Activated T-helper 1 cell treated with anti-CD3 and anti-CD28 coated beads, Interleukin-12 subunit alpha, Interleukin-12 subunit beta, Interleukin-2, Interleukin-4 antibody, amounts not matched to agents 30 ng/mL and 10 ng/mL and 1 ng/mL, durations not matched to agents 14 hours and 24 hours and 36 hours (primary cell): ENCODE data around the gene OR4L1. TPM values are rescaled to one million over a fixed set of nuclear protein-coding genes. Genes with fewer than 3 reads are reported as not detected.
"Not testable (repeated sequence)": the region's sequence is repeated elsewhere in the genome, so short reads cannot be mapped to it uniquely, and the experiment has no call there.

Experiments
- DNase-seq: peaks from one replicate; pipeline ENCODE4 v3.0.0; 2021; ENCODE audit warnings: low spot score
- H3K27ac Mint-ChIP-seq: one replicate; pipeline ENCODE4 v1.8.0; 2021; ENCODE audit warnings: mild to moderate bottlenecking, mixed read lengths
- H3K27me3 Mint-ChIP-seq: one replicate; pipeline ENCODE4 v1.8.0; 2022; ENCODE audit warnings: mild to moderate bottlenecking, moderate library complexity, mixed read lengths; ENCODE audit not compliant: insufficient read depth
- H3K36me3 Mint-ChIP-seq: one replicate; pipeline ENCODE4 v1.8.0; 2021; ENCODE audit warnings: low read depth, mixed read lengths
- H3K4me1 Mint-ChIP-seq: one replicate; pipeline ENCODE4 v1.8.0; 2021; ENCODE audit warnings: low read depth, mixed read lengths
- H3K4me3 Mint-ChIP-seq: one replicate; pipeline ENCODE4 v1.8.0; 2021; ENCODE audit warnings: mild to moderate bottlenecking, moderate library complexity, mixed read lengths
- H3K9me3 Mint-ChIP-seq: one replicate; pipeline ENCODE4 v1.8.0; 2021; ENCODE audit warnings: mixed read lengths
- intact Hi-C: fragments of 100-400 bp; cut with micrococcal nuclease; formaldehyde crosslinking; loops from one replicate; pipeline ENCODE4 v1.15.1; 2024
- total RNA-seq: library from RNA; stranded (reverse); gene quantifications from 2 replicates; pipeline ENCODE4 v1.2.3, GENCODE V29; 2022

OR4L1 gene
- not detected in 2 replicates for total RNA-seq

- Mint-ChIP-seq H3K4me3 (no peak within 1 kb of the TSS), H3K36me3 (no peaks in the 10 kb centered on the region), H3K9me3 (no peaks in the 10 kb centered on the region), H3K4me1 (no peaks in the 10 kb centered on the region), H3K27ac (no peak within 1 kb of the TSS), H3K27me3 (no peaks in the 10 kb centered on the region)
- intact Hi-C loops, result no loop called here
- no peak for DNase-seq
Observed at GRCh38 chr14:20059745-20060144, at the start of gene OR4L1. Gene OR4L1, plus strand, starts transcription at chr14:20060045. Its CDS starts 0 bp downstream, at chr14:20060045.

- no peak within 1 kb of the TSS for H3K27ac Mint-ChIP-seq
- no peaks in the 10 kb centered on the region for H3K4me1 Mint-ChIP-seq
- no peak within 1 kb of the TSS for H3K4me3 Mint-ChIP-seq
- DNase-seq, result no peak
- H3K9me3 Mint-ChIP-seq, result no peaks in the 10 kb centered on the region
- H3K27me3 Mint-ChIP-seq, result no peaks in the 10 kb centered on the region
- H3K36me3 Mint-ChIP-seq, result no peaks in the 10 kb centered on the region
- intact Hi-C loops, result no loop called here
Observed at GRCh38 chr14:20019257-20019865, 40.5 kb upstream of the OR4L1 start, which contains the start of gene OR4K14. Gene OR4K14, minus strand, starts transcription at chr14:20019307. Its CDS starts 4,114 bp downstream, at chr14:20015193.

- no peak for DNase-seq
- Mint-ChIP-seq H3K9me3 (no peaks in the 10 kb centered on the region), H3K27me3 (peaks cover 1% of the 10 kb centered on the region), H3K4me1 (no peaks in the 10 kb centered on the region), H3K36me3 (no peaks in the 10 kb centered on the region), H3K4me3 (no peak overlapping the region), H3K27ac (no peak overlapping the region)
- intact Hi-C loops, result no loop called here
Observed at GRCh38 chr14:20031058-20031457, 28.8 kb upstream of the OR4L1 start.

GRCh38 chr14:20035449-20035848, 24.4 kb upstream of the OR4L1 start:
- Mint-ChIP-seq H3K36me3 (no peaks in the 10 kb centered on the region), H3K27me3 (peaks cover 1% of the 10 kb centered on the region), H3K27ac (no peak overlapping the region), H3K4me3 (no peak overlapping the region), H3K4me1 (no peaks in the 10 kb centered on the region), H3K9me3 (peaks cover 4% of the 10 kb centered on the region)
- intact Hi-C loops, result no loop called here
- no peak for DNase-seq

GRCh38 chr14:20035938-20036337, 23.9 kb upstream of the OR4L1 start, which contains the start of gene OR4K13:
Gene OR4K13, minus strand, starts transcription at chr14:20036038. Its CDS starts 1,280 bp downstream, at chr14:20034758.
- H3K4me1 Mint-ChIP-seq, result no peaks in the 10 kb centered on the region
- DNase-seq, result no peak
- peaks cover 4% of the 10 kb centered on the region for H3K9me3 Mint-ChIP-seq
- intact Hi-C loops, result no loop called here
- H3K27me3 Mint-ChIP-seq, result peaks cover 1% of the 10 kb centered on the region
- H3K4me3 Mint-ChIP-seq, result no peak within 1 kb of the TSS
- H3K27ac Mint-ChIP-seq, result no peak within 1 kb of the TSS
- H3K36me3 Mint-ChIP-seq, result no peaks in the 10 kb centered on the region

GRCh38 chr14:20044243-20044642, 15.6 kb upstream of the OR4L1 start:
- Mint-ChIP-seq H3K4me3 (no peak overlapping the region), H3K36me3 (no peaks in the 10 kb centered on the region), H3K9me3 (peaks cover 8% of the 10 kb centered on the region), H3K27ac (no peak overlapping the region), H3K27me3 (peaks cover 2% of the 10 kb centered on the region), H3K4me1 (no peaks in the 10 kb centered on the region)
- no peak for DNase-seq
- intact Hi-C loops, result no loop called here

- H3K4me1 Mint-ChIP-seq, result no peaks in the 10 kb centered on the region
- intact Hi-C loops, result no loop called here
- DNase-seq, result no peak
Observed at GRCh38 chr14:20048202-20048601, 11.6 kb upstream of the OR4L1 start.

GRCh38 chr14:20092050-20092449, 32.2 kb downstream of the OR4L1 start:
- no peaks in the 10 kb centered on the region for H3K4me1 Mint-ChIP-seq
- H3K36me3 Mint-ChIP-seq, result no peaks in the 10 kb centered on the region
- DNase-seq, result no peak
- no peak overlapping the region for H3K4me3 Mint-ChIP-seq
- no peaks in the 10 kb centered on the region for H3K9me3 Mint-ChIP-seq
- peaks cover 2% of the 10 kb centered on the region for H3K27me3 Mint-ChIP-seq
- intact Hi-C loops, result no loop called here
- no peak overlapping the region for H3K27ac Mint-ChIP-seq

More at GRCh38 chr14:20048202-20048601, 11.6 kb upstream of the OR4L1 start:
- no peak overlapping the region for H3K27ac Mint-ChIP-seq
- H3K9me3 Mint-ChIP-seq, result peaks cover 8% of the 10 kb centered on the region
- H3K36me3 Mint-ChIP-seq, result no peaks in the 10 kb centered on the region
- no peak overlapping the region for H3K4me3 Mint-ChIP-seq
- H3K27me3 Mint-ChIP-seq, result peaks cover 2% of the 10 kb centered on the region

GRCh38 chr14:20093442-20093841, 33.6 kb downstream of the OR4L1 start:
- H3K4me3 Mint-ChIP-seq, result no peak overlapping the region
- H3K27me3 Mint-ChIP-seq, result peaks cover 2% of the 10 kb centered on the region
- no peaks in the 10 kb centered on the region for H3K36me3 Mint-ChIP-seq
- no peaks in the 10 kb centered on the region for H3K9me3 Mint-ChIP-seq
- no peaks in the 10 kb centered on the region for H3K4me1 Mint-ChIP-seq
- H3K27ac Mint-ChIP-seq, result no peak overlapping the region
- DNase-seq, result no peak
- intact Hi-C loops, result no loop called here

GRCh38 chr14:20098926-20099770, 39.3 kb downstream of the OR4L1 start:
- H3K4me1 Mint-ChIP-seq, intact Hi-C loops, DNase-seq, H3K9me3 Mint-ChIP-seq, H3K27ac Mint-ChIP-seq, H3K4me3 Mint-ChIP-seq, H3K36me3 Mint-ChIP-seq, H3K27me3 Mint-ChIP-seq: not testable (repeated sequence)

- Mint-ChIP-seq H3K9me3 (no peaks in the 10 kb centered on the region), H3K36me3 (no peaks in the 10 kb centered on the region), H3K4me1 (no peaks in the 10 kb centered on the region), H3K27ac (no peak within 1 kb of the TSS), H3K27me3 (peaks cover 4% of the 10 kb centered on the region), H3K4me3 (no peak within 1 kb of the TSS)
- intact Hi-C loops, result no loop called here
- no peak for DNase-seq
Observed at GRCh38 chr14:20110438-20110837, 50.6 kb downstream of the OR4L1 start, which contains the start of gene OR4K17. Gene OR4K17, plus strand, starts transcription at chr14:20110739. Its CDS starts 6,761 bp downstream, at chr14:20117500.
